ENCODE results near the gene GNB3. TPM values are rescaled to one million over a fixed set of nuclear protein-coding genes. Genes with fewer than 3 reads are reported as not detected.

The GNB3 gene
- total RNA-seq, 4 donors from 2014 or later, result 0.38 to 0.88 TPM; not detected in 2

DNA sequence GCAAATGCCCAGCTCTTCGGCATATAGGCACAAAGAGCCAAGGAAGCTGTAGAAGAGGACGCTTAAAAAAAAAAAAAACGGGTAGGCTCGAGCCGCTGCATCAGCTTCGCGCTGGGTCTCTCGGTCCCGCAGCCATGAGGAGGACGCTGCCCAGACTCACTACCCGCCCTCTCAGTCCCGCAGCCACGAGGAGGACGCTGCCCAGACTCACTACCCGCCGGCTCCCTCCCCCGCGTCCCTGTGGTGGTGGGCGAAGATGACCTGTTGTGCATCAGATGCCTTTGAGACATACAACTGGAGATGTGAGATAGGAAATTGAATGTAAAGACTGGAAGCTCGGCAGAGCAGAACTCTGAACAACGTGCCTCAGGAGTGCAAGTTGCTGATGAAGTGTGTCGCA is 43.8 kb downstream of the GNB3 start:
- TF ChIP-seq, protein P1, sequence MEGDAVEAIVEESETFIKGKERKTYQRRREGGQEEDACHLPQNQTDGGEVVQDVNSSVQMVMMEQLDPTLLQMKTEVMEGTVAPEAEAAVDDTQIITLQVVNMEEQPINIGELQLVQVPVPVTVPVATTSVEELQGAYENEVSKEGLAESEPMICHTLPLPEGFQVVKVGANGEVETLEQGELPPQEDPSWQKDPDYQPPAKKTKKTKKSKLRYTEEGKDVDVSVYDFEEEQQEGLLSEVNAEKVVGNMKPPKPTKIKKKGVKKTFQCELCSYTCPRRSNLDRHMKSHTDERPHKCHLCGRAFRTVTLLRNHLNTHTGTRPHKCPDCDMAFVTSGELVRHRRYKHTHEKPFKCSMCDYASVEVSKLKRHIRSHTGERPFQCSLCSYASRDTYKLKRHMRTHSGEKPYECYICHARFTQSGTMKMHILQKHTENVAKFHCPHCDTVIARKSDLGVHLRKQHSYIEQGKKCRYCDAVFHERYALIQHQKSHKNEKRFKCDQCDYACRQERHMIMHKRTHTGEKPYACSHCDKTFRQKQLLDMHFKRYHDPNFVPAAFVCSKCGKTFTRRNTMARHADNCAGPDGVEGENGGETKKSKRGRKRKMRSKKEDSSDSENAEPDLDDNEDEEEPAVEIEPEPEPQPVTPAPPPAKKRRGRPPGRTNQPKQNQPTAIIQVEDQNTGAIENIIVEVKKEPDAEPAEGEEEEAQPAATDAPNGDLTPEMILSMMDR (IDR thresholded peaks at IDR 0.05; ENCODE audit: low read depth), result no peak

DNA sequence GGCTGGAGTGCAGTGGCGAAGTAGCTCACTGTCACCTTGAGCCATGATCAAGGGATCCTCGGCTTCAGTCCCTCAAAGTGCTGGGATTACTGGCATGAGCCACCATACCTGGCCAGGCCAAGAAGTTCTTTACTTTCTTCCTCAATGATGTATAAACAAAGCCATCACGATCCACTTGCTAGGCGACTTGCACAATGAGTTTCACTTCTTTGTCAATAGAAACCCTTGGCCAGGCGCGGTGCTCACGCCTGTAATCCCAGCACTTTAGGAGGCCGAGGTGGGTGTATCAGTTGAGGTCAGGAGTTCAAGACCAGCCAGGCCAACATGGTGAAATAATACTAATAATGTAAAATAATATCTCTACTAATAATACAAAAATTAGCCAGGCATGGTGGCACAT is 46.7 kb downstream of the GNB3 start:
- TF ChIP-seq, protein P1 (IDR thresholded peaks at IDR 0.05; ENCODE audit: low read depth), result no peak

DNA sequence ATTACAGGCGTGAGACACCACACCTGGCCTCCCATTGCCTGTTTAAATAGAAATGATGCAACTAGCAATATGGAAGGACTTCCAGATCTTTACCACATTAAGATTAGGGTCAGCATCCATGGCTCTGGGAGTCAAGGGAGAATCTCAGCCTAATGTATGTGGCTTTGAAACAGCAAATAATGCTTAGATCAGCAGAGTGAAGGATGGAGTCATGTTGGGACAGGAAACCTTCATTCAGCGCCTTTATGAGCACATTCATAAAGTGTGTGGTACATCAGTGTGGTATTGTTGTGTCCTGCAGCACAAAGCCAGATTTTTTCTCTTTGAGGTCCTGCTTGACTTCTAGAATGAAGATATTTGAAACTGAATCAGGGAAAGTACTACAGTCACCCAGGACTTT is 47.6 kb downstream of the GNB3 start:
- TF ChIP-seq, protein P1 (IDR thresholded peaks at IDR 0.05; ENCODE audit: low read depth), result no peak

DNA sequence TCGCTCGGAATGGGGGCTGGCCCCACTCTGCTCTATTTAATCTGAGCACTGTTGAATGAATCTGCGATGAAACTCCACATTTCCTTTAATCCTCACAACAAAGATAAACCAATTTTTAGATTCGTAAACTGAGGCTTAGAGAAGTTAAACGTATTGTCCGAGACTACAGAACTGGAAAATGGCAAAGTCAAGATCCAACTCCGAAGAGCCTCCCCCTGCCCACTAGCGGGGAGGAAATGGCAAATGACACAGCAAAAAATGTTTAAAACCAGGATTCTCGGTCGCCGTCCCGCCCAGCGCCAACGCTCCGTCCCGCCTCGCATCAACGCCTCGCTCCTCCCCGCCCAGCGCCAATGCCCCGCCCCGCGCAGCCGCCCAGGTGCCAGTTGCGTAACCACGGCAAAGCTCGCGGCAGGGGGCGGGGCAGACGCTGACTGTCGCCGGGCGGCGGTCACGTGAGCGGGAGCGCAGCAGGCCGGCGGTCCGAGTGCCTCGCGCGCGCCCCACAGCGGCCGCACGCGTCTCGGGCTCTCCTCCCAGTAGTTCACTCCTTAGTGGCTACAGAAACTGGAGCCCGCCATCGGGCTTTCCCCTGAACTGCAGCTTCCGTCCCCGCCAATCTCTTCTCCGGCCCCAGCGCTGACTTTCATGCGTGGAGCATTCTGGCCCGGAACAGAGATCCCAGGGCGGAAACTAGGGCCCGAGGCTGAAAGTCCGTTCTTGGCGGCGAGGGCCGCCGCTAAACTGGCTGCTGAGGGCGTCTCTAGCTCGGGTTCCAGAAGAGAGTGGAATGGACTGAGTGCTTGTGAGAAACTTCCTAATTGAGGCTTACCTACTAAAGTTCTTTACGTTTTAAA is 50.3 kb downstream of the GNB3 start:
- TF ChIP-seq, protein P1 (IDR thresholded peaks at IDR 0.05; ENCODE audit: low read depth), result no peak

DNA sequence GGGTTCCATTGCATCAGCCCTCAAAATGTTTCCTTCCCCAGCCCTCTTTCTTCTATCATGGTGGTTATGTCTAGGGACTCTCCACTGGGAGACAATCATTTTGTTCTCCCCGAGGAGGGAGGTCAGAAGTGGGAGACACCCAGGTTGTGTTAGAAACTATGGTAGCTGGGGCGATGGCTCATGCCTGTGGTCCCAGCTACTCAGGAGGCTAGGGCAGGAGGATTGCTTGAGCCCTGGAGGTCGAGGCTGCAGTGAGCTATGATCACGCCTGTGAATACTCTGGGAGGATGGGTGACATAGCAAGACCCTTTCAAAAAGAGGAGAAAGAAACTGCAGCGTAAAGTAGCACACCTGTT is 50.9 kb downstream of the GNB3 start:
- TF ChIP-seq, protein P1 (IDR thresholded peaks at IDR 0.05; ENCODE audit: low read depth), result no peak

DNA sequence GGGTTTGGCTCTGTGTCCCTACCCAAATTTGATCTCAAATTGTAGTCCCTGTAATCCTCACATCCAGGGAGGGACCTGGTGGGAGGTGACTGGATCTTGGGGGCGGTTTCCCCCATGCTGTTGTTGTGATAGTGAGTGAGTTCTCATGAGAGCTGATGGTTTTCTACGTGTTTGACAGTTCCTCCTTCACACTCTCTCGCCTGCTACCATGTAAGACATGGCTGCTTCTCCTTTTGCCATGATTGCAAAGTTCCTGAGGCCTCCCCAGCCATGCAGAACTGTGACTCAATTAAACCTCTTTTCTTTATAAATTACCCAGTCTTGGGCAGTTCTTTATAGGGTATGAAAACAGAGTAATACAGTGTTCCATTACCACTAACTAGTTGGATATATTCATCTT is 53.6 kb downstream of the GNB3 start:
- TF ChIP-seq, protein P1 (IDR thresholded peaks at IDR 0.05; ENCODE audit: low read depth), result no peak

Other genes with a start within 250 kb of the GNB3 start
- 100 to 1,000 TPM; 130 to 216 (median 158) TPM for gene CHD4, start 233.5 kb upstream of the GNB3 start, total RNA-seq
- 1 to 10 TPM in 3 of 4 donors, under 1 TPM in 1; 0.82 to 4.0 (median 2.3) TPM for gene LPAR5, start 205.0 kb upstream of the GNB3 start, total RNA-seq
- 1 to 10 TPM in 3 of 4 donors, not detected in 1; 2.4 to 4.9 (median 2.4) TPM for gene ACRBP, start 193.5 kb upstream of the GNB3 start, total RNA-seq
- 10 to 100 TPM; 13.4 to 52.9 (median 41.4) TPM for gene ING4, start 177.8 kb upstream of the GNB3 start, total RNA-seq
- 10 to 100 TPM; 21.8 to 34.9 (median 25.4) TPM for gene ZNF384, start 151.6 kb upstream of the GNB3 start, total RNA-seq
- gene PIANP, start 140.1 kb upstream of the GNB3 start, total RNA-seq, result not detected
- gene COPS7A, start 116.9 kb upstream of the GNB3 start, total RNA-seq, result 10 to 100 TPM; 39.0 to 55.6 (median 45.4) TPM
- 100 to 1,000 TPM in 2 of 4 donors, 10 to 100 TPM in 2; 79.4 to 170 (median 108) TPM for gene MLF2, start 87.8 kb upstream of the GNB3 start, total RNA-seq
- 100 to 1,000 TPM in 1 of 4 donors, 10 to 100 TPM in 3; 60.3 to 118 (median 92.0) TPM for gene PTMS, start 74.6 kb upstream of the GNB3 start, total RNA-seq
- 1 to 10 TPM in 1 of 4 donors, under 1 TPM in 1, not detected in 2; 0.44 to 1.4 TPM for gene LAG3, start 68.4 kb upstream of the GNB3 start, total RNA-seq
- 10 to 100 TPM; 16.4 to 65.4 (median 29.6) TPM for gene CD4, start 51.4 kb upstream of the GNB3 start, total RNA-seq
- gene GPR162, start 19.1 kb upstream of the GNB3 start, total RNA-seq, result 1 to 10 TPM in 3 of 4 donors, under 1 TPM in 1; 0.66 to 3.1 (median 2.1) TPM
- gene P3H3, start 12.5 kb upstream of the GNB3 start, total RNA-seq, result 10 to 100 TPM in 1 of 4 donors, 1 to 10 TPM in 3; 5.6 to 11.3 (median 6.8) TPM
- gene CDCA3, start 10.4 kb downstream of the GNB3 start, total RNA-seq, result 1 to 10 TPM in 2 of 4 donors, under 1 TPM in 1, not detected in 1; 0.38 to 2.6 (median 1.9) TPM
- 10 to 100 TPM; 22.3 to 46.7 (median 34.4) TPM for gene USP5, start 11.2 kb downstream of the GNB3 start, total RNA-seq
- gene TPI1, start 26.6 kb downstream of the GNB3 start, total RNA-seq, result 100 to 1,000 TPM; 207 to 328 (median 256) TPM
- gene SPSB2, start 32.4 kb downstream of the GNB3 start, total RNA-seq, result 1 to 10 TPM; 4.1 to 6.4 (median 5.7) TPM
- gene LRRC23, start 63.9 kb downstream of the GNB3 start, total RNA-seq, result 1 to 10 TPM; 3.9 to 7.9 (median 6.2) TPM
- 1 to 10 TPM; 3.4 to 6.2 (median 5.6) TPM for gene ENO2, start 73.7 kb downstream of the GNB3 start, total RNA-seq
- gene ATN1, start 87.0 kb downstream of the GNB3 start, total RNA-seq, result 100 to 1,000 TPM in 1 of 4 donors, 10 to 100 TPM in 3; 41.3 to 136 (median 71.6) TPM
- gene RNU7-1, start 102.9 kb downstream of the GNB3 start, total RNA-seq, result not detected
- gene C12orf57, start 103.1 kb downstream of the GNB3 start, total RNA-seq, result 100 to 1,000 TPM; 233 to 359 (median 280) TPM
- gene PTPN6, start 110.4 kb downstream of the GNB3 start, total RNA-seq, result 10 to 100 TPM in 3 of 4 donors, 1 to 10 TPM in 1; 9.6 to 78.0 (median 29.7) TPM
- 100 to 1,000 TPM; 129 to 165 (median 147) TPM for gene PHB2, start 129.7 kb downstream of the GNB3 start, total RNA-seq
- gene EMG1, start 130.0 kb downstream of the GNB3 start, total RNA-seq, result 10 to 100 TPM; 19.2 to 30.2 (median 26.8) TPM
- gene LPCAT3, start 177.6 kb downstream of the GNB3 start, total RNA-seq, result 10 to 100 TPM; 21.8 to 55.9 (median 27.1) TPM
- gene C1S, start 219.8 kb downstream of the GNB3 start, total RNA-seq, result 100 to 1,000 TPM; 328 to 926 (median 676) TPM

All from subcutaneous adipose tissue (tissue), 4 donors.